Stomach (tissue), 9 donors: ENCODE data around the gene CTNNA3. TPM values are rescaled to one million over a fixed set of nuclear protein-coding genes. Genes with fewer than 3 reads are reported as not detected.

ENCODE experiments used
- DNase-seq, 2 donors: peaks; one replicate each; pipeline versions ENCODE4 v3.0.0 to v3.0.0-alpha.2; 2013 to 2019
- H3K27ac ChIP-seq, 5 donors: fragments of 200-600 bp in 4 of 5; sonication (generic) in 4 of 5; one replicate each; pipeline ENCODE4 v1.5.1; 2013 to 2019; ENCODE audit warnings: mild to moderate bottlenecking in 1 of 5, moderate library complexity in 1 of 5
- H3K27me3 ChIP-seq, 3 donors: fragments of 200-600 bp; sonication (generic); one replicate each; pipeline ENCODE4 v1.5.1; 2017 to 2019; ENCODE audit warnings: mixed run types in 1 of 3
- H3K36me3 ChIP-seq, 4 donors: fragments of 200-600 bp; sonication (generic); 1 replicate in 3 of 4; 2 replicates in 1 of 4; pipeline ENCODE4 v1.5.1; 2016 to 2019
- H3K4me1 ChIP-seq, 4 donors: fragments of 200-600 bp; sonication (generic); one replicate each; pipeline ENCODE4 v1.5.1; 2016 to 2019
- H3K4me3 ChIP-seq, 4 donors: fragments of 200-600 bp; sonication (generic) in 3 of 4; one replicate each; pipeline ENCODE4 v1.5.1; 2016 to 2019; ENCODE audit warnings: mild to moderate bottlenecking in 1 of 4
- H3K9me3 ChIP-seq, 4 donors: fragments of 200-600 bp; sonication (generic); one replicate each; pipeline ENCODE4 v1.5.1; 2016 to 2019
- EP300 ChIP-seq: sonication (generic); formaldehyde crosslinking; IDR thresholded peaks from one replicate; pipeline ENCODE4 v1.6.1; 2017; ENCODE audit warnings: antibody characterized with exemption
- POLR2A ChIP-seq, 4 donors: fragments of 450-650 bp; IDR thresholded peaks; one replicate each; pipeline ENCODE4 v1.6.1; 2016; ENCODE audit warnings: antibody characterized with exemption in 4 of 4, control low read depth in 2 of 4, mild to moderate bottlenecking in 1 of 4, moderate library complexity in 1 of 4
- POLR2AphosphoS5 ChIP-seq, 3 donors: sonication (generic); formaldehyde crosslinking; IDR thresholded peaks; one replicate each; pipeline ENCODE4 v1.6.1; 2016; ENCODE audit warnings: antibody characterized with exemption in 3 of 3
- WGBS, 5 donors: extraction: QIAGEN DNeasy Blood & Tissue Kit in 3 of 5; methylation state at CpG; one replicate each; pipeline versions ENCODE4 v1.1.5 to v1.1.7; 2013 to 2018; 5-methylcytosine and 5-hydroxymethylcytosine counted together
- intact Hi-C: fragments of 100-400 bp; cut with DNase I; formaldehyde crosslinking; loops from one replicate; pipeline ENCODE4 v1.15.1; 2023; ENCODE audit warnings: low total_unique reads
- polyA plus RNA-seq, 3 donors: library from polyadenylated mRNA; stranded (reverse); fragments of 200-250 nt; gene quantifications; one replicate each; pipeline ENCODE4 v1.2.3, GENCODE V29; 2013
- total RNA-seq, 5 donors: library from RNA; depleted of rRNA; stranded (reverse); fragments of >200 nt; gene quantifications; one replicate each; pipeline versions ENCODE4 v1.1.0 to v1.2.3, GENCODE V29; 2014 to 2016
- TF ChIP-seq, protein P1 (sequence below), 7 experiments: fragments of 450-650 bp in 4 of 7; fragments of 200-600 bp in 3 of 7; sonication (generic) in 3 of 7; IDR thresholded peaks; one replicate each; pipeline ENCODE4 v1.5.1; 2016 to 2019; ENCODE audit warnings: antibody characterized with exemption in 7 of 7, control low read depth in 2 of 7, mild to moderate bottlenecking in 1 of 7
- donor health status: healthy with polysubstance abuse.
- donor health status: Bipolar disorder and iron deficiency.
- donor health status: healthy.

Gene CTNNA3
- total and polyA plus RNA-seq, 8 donors, result 0.14 to 46.1 (median 12.9) TPM; not detected in 2

DNA sequence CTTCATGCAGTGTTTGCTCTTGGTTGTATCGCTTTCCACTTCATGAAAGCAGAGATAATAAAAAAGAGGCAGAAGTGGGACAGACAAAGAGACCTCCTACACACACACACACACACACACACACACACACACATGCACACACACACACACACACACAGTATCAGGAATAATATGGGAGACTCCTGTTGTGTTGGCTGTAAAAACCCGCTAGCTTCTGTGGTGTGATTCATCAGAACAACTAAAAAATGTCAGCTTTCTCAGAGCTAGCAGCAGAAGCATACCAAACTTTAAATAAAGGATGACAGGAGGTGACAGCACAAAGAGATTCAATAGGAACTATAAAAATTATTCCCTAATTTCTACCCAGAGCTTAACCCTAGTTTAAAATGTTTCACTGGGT lies 918.3 kb downstream of the CTNNA3 start:
- intact Hi-C loops, result no loop called here
- Histone ChIP-seq H3K27ac (no peak overlapping the region), H3K4me3 (no peak overlapping the region), H3K36me3 (no peaks in the 10 kb centered on the region), H3K4me1 (no peaks in the 10 kb centered on the region), H3K9me3 (no peaks in the 10 kb centered on the region), H3K27me3 (no peaks in the 10 kb centered on the region)
- no peak for TF ChIP-seq POLR2AphosphoS5 (IDR thresholded peaks at IDR 0.05)
- TF ChIP-seq, protein P1, sequence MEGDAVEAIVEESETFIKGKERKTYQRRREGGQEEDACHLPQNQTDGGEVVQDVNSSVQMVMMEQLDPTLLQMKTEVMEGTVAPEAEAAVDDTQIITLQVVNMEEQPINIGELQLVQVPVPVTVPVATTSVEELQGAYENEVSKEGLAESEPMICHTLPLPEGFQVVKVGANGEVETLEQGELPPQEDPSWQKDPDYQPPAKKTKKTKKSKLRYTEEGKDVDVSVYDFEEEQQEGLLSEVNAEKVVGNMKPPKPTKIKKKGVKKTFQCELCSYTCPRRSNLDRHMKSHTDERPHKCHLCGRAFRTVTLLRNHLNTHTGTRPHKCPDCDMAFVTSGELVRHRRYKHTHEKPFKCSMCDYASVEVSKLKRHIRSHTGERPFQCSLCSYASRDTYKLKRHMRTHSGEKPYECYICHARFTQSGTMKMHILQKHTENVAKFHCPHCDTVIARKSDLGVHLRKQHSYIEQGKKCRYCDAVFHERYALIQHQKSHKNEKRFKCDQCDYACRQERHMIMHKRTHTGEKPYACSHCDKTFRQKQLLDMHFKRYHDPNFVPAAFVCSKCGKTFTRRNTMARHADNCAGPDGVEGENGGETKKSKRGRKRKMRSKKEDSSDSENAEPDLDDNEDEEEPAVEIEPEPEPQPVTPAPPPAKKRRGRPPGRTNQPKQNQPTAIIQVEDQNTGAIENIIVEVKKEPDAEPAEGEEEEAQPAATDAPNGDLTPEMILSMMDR (IDR thresholded peaks at IDR 0.05), result no peak
- no peak for TF ChIP-seq EP300
- TF ChIP-seq POLR2A (IDR thresholded peaks at IDR 0.05), result no peak
- DNase-seq, result no peak
- WGBS, 5 donors, result 82 to 89% (median 86%) methylated on average over 2 of the region's 2 CpGs

DNA sequence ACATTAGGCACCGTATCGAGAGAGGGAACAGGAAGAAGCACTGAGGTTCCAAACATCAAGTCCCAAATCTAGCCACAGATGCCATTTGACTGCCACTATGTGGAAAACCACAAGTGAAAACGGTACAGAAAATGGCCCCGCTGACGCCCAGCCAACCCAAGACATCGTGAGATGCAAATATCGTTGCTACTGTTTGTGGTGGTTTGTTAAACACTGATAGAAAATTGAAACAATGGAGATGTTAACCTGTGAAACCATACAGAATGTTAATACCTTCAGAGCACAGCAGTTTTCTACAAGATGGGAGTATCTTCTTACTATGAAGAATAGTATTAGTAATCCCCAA lies 922.5 kb downstream of the CTNNA3 start:
- no peaks in the 10 kb centered on the region for H3K27me3 ChIP-seq
- H3K4me3 ChIP-seq, result no peak overlapping the region
- TF ChIP-seq POLR2A (IDR thresholded peaks at IDR 0.05) (no peak), POLR2AphosphoS5 (IDR thresholded peaks at IDR 0.05) (no peak)
- no peak overlapping the region for H3K27ac ChIP-seq
- H3K36me3 ChIP-seq, result no peaks in the 10 kb centered on the region
- no peak for DNase-seq
- no peaks in the 10 kb centered on the region for H3K9me3 ChIP-seq
- 73 to 90% (median 87%) methylated on average over 7 of the region's 7 CpGs for WGBS, 5 donors
- H3K4me1 ChIP-seq, result no peaks in the 10 kb centered on the region
- intact Hi-C loops, result no loop called here

DNA sequence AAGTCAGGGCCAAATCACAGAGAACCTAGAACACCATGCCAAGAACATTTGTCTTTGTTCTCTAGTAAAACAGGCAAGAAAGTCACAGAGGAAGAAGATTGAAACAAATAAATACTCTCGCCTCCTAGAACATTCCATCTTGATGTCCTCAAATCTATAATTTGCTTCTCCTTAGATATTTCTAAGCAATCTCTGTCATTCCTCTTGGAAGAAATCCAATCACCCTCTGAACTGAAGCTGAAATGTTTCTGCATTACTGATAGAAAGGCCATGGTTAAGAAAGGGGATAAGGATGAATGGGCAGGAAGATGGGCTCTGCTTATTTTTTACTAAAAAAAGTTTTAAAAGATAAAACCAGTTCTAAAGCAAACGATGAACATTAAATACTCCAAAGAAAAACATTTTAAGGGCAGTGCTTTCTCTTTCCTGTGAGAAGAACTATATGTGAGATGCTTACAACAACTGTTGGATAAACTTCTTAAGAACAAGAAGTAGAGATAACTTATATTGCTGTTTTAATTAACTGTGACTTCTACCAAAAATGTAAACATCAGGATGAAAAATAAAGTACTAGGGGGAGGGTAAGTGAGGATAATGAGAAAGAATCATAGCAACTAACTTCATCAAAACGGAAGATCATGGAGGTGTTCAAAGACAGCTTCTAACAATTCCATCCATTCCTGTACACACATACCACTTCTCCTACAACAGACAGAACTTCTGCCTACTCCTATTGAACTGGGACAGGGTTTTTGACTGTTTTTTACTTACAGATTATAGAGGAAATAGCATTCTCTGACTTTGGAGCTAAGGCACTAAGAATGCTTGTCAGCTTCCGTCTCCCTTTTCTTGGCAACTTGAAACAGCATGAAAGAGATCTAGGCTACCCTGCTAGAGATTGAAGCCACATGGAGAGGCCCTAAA lies 923.2 kb downstream of the CTNNA3 start:
- no peak overlapping the region for H3K27ac ChIP-seq
- H3K27me3 ChIP-seq, result no peaks in the 10 kb centered on the region
- no peaks in the 10 kb centered on the region for H3K36me3 ChIP-seq
- no peaks in the 10 kb centered on the region for H3K4me1 ChIP-seq
- 71 to 83% (median 73%) methylated on average over 4 of the region's 4 CpGs for WGBS, 5 donors
- no peak for DNase-seq
- no peaks in the 10 kb centered on the region for H3K9me3 ChIP-seq
- intact Hi-C loops, result no loop called here
- TF ChIP-seq EP300, result no peak
- TF ChIP-seq, protein P1 (IDR thresholded peaks at IDR 0.05), result no peak
- TF ChIP-seq POLR2AphosphoS5 (IDR thresholded peaks at IDR 0.05), result no peak
- TF ChIP-seq POLR2A (IDR thresholded peaks at IDR 0.05), result no peak
- H3K4me3 ChIP-seq, result no peak overlapping the region

DNA sequence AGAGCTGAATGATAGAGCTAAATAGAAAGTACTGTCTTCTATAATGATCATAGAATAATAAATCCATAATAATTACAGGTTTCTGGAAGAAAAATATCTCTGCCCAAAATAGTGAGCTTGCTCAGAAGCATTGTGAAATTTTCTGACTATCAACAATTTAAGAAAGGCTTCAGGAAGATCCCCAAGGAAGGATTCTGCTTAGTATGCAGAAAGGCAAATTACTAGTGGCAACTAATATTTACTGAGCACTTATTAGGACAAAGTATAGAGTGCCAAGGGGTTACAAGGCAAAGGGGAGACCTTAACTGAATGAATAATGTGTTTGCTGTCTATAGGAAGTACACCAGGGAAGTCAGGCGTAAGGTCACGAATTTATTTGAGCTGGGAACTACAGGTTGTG lies 928.3 kb downstream of the CTNNA3 start:
- H3K36me3 ChIP-seq, result no peaks in the 10 kb centered on the region
- no peak overlapping the region for H3K27ac ChIP-seq
- H3K9me3 ChIP-seq, result no peaks in the 10 kb centered on the region
- H3K4me1 ChIP-seq, result no peaks in the 10 kb centered on the region
- no peak for DNase-seq
- H3K4me3 ChIP-seq, result no peak overlapping the region
- no peak for TF ChIP-seq POLR2AphosphoS5 (IDR thresholded peaks at IDR 0.05)
- no peak for TF ChIP-seq POLR2A (IDR thresholded peaks at IDR 0.05)
- TF ChIP-seq EP300, result no peak
- TF ChIP-seq, protein P1 (IDR thresholded peaks at IDR 0.05), result no peak
- 20 to 65% (median 32%) methylated on average over 2 of the region's 2 CpGs for WGBS, 5 donors
- intact Hi-C loops, result no loop called here
- no peaks in the 10 kb centered on the region for H3K27me3 ChIP-seq

DNA sequence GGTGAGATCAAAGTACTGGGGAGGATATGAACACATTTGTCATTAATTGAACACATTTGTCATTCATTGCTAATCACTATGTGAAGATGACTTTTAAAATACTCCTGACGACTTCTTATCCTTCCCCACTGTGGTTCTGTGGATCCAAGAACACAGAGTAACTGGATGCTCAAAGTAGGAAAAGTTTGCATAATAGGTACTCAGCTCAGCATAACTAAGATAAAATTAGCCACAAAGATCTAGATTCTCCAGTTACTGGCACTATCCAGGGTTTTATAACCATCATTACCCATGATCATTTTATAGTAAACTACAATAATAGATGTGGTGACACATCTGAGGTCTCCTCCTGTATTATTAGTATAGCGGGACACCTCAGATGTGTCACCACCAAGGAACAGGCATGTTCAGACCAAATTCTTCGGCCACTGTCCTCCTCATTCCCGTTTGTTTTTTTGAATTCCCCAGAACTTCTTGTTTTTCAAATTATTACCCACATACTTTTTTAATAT lies 933.7 kb downstream of the CTNNA3 start:
- Histone ChIP-seq H3K27ac (no peak overlapping the region), H3K9me3 (no peaks in the 10 kb centered on the region), H3K4me1 (no peaks in the 10 kb centered on the region), H3K36me3 (no peaks in the 10 kb centered on the region), H3K27me3 (no peaks in the 10 kb centered on the region), H3K4me3 (no peak overlapping the region)
- intact Hi-C loops, result no loop called here
- 75 to 88% (median 77%) methylated on average over 4 of the region's 4 CpGs for WGBS, 5 donors
- DNase-seq, result no peak
- TF ChIP-seq, protein P1 (IDR thresholded peaks at IDR 0.05), result no peak
- no peak for TF ChIP-seq POLR2A (IDR thresholded peaks at IDR 0.05)
- no peak for TF ChIP-seq POLR2AphosphoS5 (IDR thresholded peaks at IDR 0.05)
- TF ChIP-seq EP300, result no peak
